ENCODE results near the gene HMCN1. TPM values are rescaled to one million over a fixed set of nuclear protein-coding genes. Genes with fewer than 3 reads are reported as not detected.

HMCN1 gene
- total RNA-seq, 1 experiment from 2014 or later, result 0.31 TPM

- CTCF ChIA-PET, result no interaction called here
- no TSS peak for BruUV-seq (replicated peaks)
- no peaks in the 10 kb centered on the region for H3K36me3 ChIP-seq (ENCODE audit: low read depth)
- no peak overlapping the region for H3K27ac ChIP-seq
- intact Hi-C loops (cut with micrococcal nuclease; ENCODE audit: unreplicated experiment), result no loop called here
- H3K4me2 ChIP-seq, result no peak overlapping the region
- no peaks in the 10 kb centered on the region for H3K4me1 ChIP-seq (replicated peaks; ENCODE audit: insufficient read depth)
- peaks cover 3% of the 10 kb centered on the region; the same call in 1 of the 2 replicates for H3K9me2 ChIP-seq (ENCODE audit: insufficient read depth)
- TF ChIP-seq CTCF (conservative IDR thresholded peaks at IDR 0.05), result no peak
- no peak for TF ChIP-seq EZH2 (IDR thresholded peaks at IDR 0.05; ENCODE audit: low read depth)
- POLR2A ChIA-PET (ENCODE audit: unreplicated experiment), result no interaction called here
- no peaks in the 10 kb centered on the region for H3F3A ChIP-seq (ENCODE audit: insufficient read depth, low read depth)
- H3K4me3 ChIP-seq, result no peak overlapping the region
- no peak overlapping the region for H2AFZ ChIP-seq
- H3K79me2 ChIP-seq (ENCODE audit: low read depth), result no peaks in the 10 kb centered on the region
- no peaks in the 10 kb centered on the region for H3K27me3 ChIP-seq (ENCODE audit: insufficient read depth, low read depth)
- H3K9me3 ChIP-seq (ENCODE audit: insufficient read depth, low read depth), result no peaks in the 10 kb centered on the region
- no peak for DNase-seq
- no peaks in the 10 kb centered on the region for H4K20me1 ChIP-seq (ENCODE audit: insufficient read depth)
These were observed 388.6 kb downstream of the HMCN1 start for GRCh38 chr1:186122837-186123236.

- Histone ChIP-seq H4K20me1 (ENCODE audit: insufficient read depth) (no peaks in the 10 kb centered on the region), H3K27me3 (ENCODE audit: insufficient read depth, low read depth) (no peaks in the 10 kb centered on the region), H3K4me1 (replicated peaks; ENCODE audit: insufficient read depth) (no peaks in the 10 kb centered on the region), H3K9me2 (ENCODE audit: insufficient read depth) (peaks cover 3% of the 10 kb centered on the region; the same call in 1 of the 2 replicates), H3K4me3 (no peak overlapping the region), H3K27ac (no peak overlapping the region), H3K79me2 (ENCODE audit: low read depth) (no peaks in the 10 kb centered on the region), H3K4me2 (no peak overlapping the region), H3K9me3 (ENCODE audit: insufficient read depth, low read depth) (no peaks in the 10 kb centered on the region), H2AFZ (no peak overlapping the region), H3K36me3 (ENCODE audit: low read depth) (no peaks in the 10 kb centered on the region), H3F3A (ENCODE audit: insufficient read depth, low read depth) (no peaks in the 10 kb centered on the region)
- BruUV-seq (replicated peaks), result no TSS peak
- intact Hi-C loops (cut with micrococcal nuclease; ENCODE audit: unreplicated experiment), result no loop called here
- TF ChIP-seq CTCF (conservative IDR thresholded peaks at IDR 0.05), result no peak
- no peak for TF ChIP-seq EZH2 (IDR thresholded peaks at IDR 0.05; ENCODE audit: low read depth)
- ChIA-PET CTCF (no interaction called here), POLR2A (ENCODE audit: unreplicated experiment) (no interaction called here)
- DNase-seq, result no peak
These were observed 390.8 kb downstream of the HMCN1 start for GRCh38 chr1:186125035-186125434.

- TF ChIP-seq CTCF (conservative IDR thresholded peaks at IDR 0.05) (no peak), EZH2 (IDR thresholded peaks at IDR 0.05; ENCODE audit: low read depth) (no peak)
- POLR2A ChIA-PET (ENCODE audit: unreplicated experiment), result no interaction called here
These were observed 391.3 kb downstream of the HMCN1 start for GRCh38 chr1:186125511-186125910.

More at GRCh38 chr1:186125511-186125910, 391.3 kb downstream of the HMCN1 start:
- Histone ChIP-seq H3K4me3 (no peak overlapping the region), H3K9me3 (ENCODE audit: insufficient read depth, low read depth) (no peaks in the 10 kb centered on the region), H3K27me3 (ENCODE audit: insufficient read depth, low read depth) (no peaks in the 10 kb centered on the region), H3K9me2 (ENCODE audit: insufficient read depth) (peaks cover 3% of the 10 kb centered on the region; the same call in 1 of the 2 replicates), H3K79me2 (ENCODE audit: low read depth) (no peaks in the 10 kb centered on the region), H3K4me1 (replicated peaks; ENCODE audit: insufficient read depth) (no peaks in the 10 kb centered on the region), H3F3A (ENCODE audit: insufficient read depth, low read depth) (no peaks in the 10 kb centered on the region), H3K4me2 (no peak overlapping the region), H2AFZ (no peak overlapping the region), H3K27ac (no peak overlapping the region), H3K36me3 (ENCODE audit: low read depth) (no peaks in the 10 kb centered on the region), H4K20me1 (ENCODE audit: insufficient read depth) (no peaks in the 10 kb centered on the region)
- intact Hi-C loops (cut with micrococcal nuclease; ENCODE audit: unreplicated experiment), result no loop called here
- no peak for DNase-seq
- no TSS peak for BruUV-seq (replicated peaks)
- CTCF ChIA-PET, result no interaction called here
